NCI-H510A (cell line): Measurements from ENCODE around the gene XPOT.
"Not testable (repeated sequence)": the region's sequence is repeated elsewhere in the genome, so short reads cannot be mapped to it uniquely, and the experiment has no call there.

ENCODE experiments used
- DNase-seq: peaks from one replicate; lab custom pipeline; 2025; lab: John Stamatoyannopoulos, UW

XPOT gene, protein sequence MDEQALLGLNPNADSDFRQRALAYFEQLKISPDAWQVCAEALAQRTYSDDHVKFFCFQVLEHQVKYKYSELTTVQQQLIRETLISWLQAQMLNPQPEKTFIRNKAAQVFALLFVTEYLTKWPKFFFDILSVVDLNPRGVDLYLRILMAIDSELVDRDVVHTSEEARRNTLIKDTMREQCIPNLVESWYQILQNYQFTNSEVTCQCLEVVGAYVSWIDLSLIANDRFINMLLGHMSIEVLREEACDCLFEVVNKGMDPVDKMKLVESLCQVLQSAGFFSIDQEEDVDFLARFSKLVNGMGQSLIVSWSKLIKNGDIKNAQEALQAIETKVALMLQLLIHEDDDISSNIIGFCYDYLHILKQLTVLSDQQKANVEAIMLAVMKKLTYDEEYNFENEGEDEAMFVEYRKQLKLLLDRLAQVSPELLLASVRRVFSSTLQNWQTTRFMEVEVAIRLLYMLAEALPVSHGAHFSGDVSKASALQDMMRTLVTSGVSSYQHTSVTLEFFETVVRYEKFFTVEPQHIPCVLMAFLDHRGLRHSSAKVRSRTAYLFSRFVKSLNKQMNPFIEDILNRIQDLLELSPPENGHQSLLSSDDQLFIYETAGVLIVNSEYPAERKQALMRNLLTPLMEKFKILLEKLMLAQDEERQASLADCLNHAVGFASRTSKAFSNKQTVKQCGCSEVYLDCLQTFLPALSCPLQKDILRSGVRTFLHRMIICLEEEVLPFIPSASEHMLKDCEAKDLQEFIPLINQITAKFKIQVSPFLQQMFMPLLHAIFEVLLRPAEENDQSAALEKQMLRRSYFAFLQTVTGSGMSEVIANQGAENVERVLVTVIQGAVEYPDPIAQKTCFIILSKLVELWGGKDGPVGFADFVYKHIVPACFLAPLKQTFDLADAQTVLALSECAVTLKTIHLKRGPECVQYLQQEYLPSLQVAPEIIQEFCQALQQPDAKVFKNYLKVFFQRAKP

DNA sequence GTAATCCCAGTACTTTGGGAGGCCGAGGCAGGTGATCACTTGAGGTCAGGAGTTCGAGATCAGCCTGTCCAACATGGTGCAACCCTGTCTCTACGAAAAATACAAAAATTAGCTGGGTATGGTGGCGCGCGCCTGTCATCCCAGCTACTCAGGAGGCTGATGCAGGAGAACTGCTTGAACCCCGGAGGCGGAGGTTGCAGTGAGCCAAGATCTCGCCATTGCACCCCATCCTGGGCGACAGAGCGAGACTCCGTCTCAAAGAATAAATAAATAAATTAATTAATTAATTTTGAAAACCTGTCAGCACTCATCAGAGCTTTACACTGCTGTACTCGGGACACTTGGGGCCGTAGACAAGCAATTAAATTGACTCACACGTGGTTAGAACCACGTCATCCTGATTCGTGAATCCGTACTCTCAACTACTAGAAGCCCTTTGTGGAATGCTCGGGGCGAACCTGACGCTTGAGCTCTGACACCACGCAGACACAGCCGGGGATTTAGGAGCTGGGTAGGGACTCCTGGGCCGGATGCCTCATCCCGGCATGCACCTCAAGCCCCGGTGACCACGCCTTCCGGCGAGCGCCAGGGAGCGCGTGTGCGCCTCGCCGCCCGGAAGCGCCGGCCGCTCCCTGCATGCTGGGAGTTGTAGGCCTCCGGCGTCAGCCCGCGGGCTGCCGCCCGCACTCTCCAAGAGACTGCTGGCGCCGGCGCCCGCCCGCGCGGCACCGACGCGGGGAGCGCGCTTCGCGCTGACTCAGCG, at the start of gene XPOT:
XPOT (plus strand) TSS at position 686 of the 763 bp plus-strand sequence. CDS start 5,644 bp downstream, outside the sequence.
- DNase-seq: peak; percentile 98

DNA sequence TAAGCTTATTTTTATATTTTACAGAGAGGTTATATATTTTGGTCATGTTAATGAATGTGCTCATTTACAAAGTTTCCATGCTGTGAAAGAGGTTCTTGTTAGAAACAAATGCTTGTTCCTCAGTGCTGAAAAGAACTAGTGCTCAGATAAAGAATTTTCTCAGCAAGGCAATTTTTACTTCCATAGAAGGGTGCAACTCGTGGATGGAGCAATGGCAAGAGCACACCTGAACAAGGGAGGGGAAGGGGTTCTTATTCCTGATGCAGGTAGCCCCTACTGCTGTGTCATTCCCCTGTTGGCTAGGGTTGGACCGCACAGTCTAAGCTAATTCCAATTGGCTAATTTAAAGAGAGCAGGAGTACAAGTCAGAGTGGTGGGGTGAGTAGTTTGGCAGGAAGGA, 48.0 kb upstream of the XPOT start:
- not testable (repeated sequence) for DNase-seq

DNA sequence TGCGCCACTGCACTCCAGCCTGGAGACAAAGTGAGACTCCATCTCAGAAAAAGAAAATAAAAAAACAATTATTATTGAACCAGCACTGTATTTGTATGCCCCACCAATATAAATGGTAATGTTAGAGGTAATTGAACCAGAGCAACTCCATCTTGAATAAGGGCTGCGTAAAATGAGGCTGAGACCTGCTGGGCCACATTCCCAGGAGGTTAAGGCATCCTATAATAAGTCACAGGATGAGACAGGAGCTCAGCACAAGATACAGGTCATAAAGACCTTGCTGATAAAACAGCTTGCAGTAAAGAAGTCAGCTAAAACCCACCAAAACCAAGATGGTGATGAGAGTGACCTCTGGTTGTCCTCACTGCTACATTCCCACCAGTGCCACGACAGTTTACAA, 43.0 kb upstream of the XPOT start:
- not testable (repeated sequence) for DNase-seq

DNA sequence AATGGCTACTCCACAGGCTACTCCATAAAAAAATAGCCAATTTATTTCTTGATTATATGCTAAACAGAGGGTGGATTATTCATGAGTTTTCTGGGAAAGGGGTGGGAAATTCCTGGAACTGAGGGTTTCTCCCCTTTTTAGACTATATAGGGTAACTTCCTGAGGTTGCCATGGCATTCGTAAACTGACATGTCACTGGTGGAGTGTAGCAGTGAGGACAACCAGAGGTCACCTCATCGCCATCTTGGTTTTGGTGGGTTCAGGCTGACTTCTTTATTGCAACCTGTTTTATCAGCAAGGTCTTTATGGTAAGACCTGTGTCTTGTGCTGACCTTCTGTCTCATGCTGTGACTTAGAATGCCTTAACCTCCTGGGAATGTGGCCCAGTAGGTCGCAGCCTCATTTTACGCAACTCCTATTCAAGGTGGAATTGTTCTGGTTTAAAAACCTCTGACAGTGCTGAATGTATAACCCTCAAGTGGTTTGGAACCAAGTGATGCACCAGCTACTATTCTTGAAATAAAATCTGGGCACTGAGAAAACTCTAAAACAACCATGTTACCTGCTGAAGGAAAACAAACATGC, 41.4 kb upstream of the XPOT start:
- DNase-seq: no peak

DNA sequence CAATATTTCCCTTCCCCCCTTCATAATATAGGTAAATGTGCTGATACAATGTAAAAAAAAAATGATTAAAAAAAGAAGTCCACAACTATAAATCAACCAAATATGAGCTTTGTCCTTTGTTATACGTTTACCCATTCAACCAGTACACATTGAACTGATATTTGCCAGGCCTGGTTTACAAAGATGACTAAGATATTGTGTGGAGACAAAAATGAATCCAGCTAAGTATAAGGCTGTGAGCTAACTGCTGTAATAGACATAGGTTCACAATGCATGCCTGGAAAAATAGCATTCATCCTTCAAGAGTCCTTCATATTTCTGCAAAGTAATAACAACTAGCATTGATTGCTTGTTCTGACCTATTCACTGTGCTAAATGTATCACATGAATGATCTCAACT, 20.5 kb upstream of the XPOT start:
- DNase-seq: no peak

DNA sequence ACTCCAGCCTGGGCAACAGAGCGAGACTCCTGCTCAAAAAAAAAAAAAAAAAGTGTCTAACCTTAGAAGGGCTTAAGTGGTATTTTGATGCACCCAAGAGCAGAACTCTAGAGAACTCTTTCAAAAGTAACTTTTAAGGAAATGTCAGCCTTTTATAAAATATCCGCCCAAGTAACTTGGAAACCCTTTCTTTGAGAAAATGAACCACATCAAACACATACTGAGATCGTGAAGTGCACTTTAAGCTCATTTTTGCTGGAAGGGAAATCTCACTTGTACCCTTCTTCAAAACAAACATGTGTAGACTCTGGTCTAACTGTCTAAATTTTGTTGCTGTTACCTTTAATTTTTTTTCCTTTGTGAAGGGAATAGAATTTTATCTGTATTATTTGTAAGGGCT, 19.2 kb upstream of the XPOT start:
- DNase-seq: no peak

DNA sequence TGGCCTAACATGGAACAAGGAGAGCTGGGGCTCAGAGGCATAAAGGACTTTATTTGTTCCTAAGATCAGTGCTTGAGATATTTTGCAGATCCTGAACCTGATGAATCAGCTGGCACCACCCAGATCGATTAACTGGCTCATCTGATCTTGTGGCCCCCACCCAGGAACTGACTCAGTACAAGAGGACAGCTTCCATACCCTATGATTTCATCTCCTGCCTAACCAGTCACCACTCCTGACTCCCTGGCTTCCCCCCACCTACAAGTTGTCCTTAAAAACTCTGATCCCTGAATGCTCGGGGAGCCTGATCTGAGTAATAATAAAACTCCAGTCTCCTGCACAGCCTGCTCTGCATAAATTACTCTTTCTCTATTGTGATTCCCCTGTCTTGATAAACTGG, 18.7 kb upstream of the XPOT start:
- DNase-seq: no peak

DNA sequence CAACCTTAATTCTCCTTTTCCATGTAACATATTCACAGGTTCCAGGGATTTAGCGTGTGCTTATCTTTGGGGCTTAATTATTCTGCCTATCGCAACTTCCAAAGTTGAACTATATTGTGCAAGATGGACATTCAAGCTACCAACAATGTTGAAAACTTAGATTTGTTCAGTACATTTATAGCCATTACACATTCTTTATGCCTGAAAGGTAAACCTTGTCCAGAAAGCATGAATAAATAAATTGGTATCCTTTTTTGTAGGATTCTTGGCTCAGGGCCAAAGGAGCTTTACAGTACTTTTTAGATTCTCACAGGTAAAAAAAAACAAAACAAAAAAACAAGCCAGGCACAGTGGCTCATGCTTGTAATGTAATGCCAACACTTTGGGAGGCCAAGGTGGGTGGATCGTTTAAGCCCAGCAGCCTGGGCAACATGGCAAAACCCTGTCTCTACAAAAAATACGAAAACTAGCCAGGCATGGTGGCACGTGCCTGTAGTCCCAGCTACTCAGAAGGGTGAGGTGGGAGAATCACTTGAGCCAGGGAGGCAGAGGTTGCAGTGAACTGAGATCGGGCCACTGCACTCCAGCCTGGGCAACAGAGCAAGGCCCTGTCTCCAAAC, 16.9 kb upstream of the XPOT start:
- DNase-seq: no peak

DNA sequence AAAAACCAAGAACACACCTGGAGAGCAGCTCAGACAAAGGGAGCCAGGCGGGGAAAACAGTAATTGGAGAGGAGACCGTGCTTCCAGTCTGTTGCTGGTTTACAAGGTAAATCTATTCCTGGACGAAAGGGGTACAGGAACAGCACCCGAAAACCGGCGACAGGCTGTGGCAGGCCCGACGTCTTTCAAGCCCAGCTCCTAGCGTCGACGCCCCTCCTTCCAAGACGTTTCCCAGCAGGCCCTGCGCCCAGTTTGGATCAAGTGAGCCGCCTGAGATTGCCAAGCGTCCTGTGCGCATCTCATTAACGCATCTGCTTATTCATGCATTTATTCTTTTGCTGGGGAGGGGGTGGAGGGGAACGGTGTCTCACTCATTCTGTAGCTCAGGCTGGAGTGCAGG, 15.0 kb upstream of the XPOT start:
- DNase-seq: peak; percentile 55

DNA sequence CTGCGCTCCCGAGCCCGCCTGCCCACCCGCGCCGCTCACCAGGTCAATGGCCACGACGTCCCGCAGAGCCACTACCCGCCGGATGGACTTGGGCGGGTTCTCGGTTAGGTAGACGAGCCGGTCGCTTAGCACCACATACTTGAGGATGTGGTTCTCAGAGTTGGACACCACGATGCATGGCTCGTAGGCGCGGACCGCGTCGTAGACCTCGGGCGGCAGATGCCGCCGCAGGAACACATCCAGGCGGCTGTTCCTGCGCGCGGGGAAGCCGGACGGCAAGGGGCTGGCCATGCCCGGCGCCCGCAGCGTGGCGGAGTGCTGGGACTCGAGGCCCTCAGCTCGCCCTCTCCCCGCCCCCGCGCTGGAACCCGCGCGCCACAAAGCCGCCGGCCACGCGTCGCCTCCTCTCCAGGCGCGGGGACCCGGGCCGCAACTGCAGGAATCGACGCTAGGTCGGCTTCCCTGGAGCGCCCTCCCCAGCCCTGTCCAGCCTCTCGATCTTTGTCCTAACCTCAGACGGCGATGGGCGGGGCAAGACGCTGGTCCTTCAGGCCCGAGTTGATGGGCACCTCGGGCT, 13.8 kb upstream of the XPOT start, which contains the start of gene C12orf56:
C12orf56 (minus strand) TSS at position 484 of the 577 bp plus-strand sequence; CDS start at position 291, 193 bp downstream.
- DNase-seq: peak; percentile 69

DNA sequence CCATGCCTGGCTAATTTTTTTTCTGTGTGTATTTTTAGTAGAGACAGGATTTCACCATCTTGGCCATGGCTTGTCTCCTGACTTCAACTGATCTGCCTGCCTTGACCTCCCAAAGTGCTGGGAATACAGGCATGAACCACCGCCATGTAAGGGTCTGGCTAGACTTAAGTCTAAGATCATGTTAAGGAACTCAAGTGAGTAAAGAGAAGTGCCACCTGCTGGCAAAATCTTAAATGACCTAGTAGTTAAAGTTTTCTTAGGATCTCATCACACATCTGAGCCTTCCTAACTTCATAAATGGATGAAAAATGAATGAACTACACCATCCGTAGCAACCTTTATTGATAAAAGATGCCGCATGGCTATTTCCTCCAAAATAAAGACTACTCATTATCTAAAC, 12.0 kb upstream of the XPOT start:
- DNase-seq: no peak

DNA sequence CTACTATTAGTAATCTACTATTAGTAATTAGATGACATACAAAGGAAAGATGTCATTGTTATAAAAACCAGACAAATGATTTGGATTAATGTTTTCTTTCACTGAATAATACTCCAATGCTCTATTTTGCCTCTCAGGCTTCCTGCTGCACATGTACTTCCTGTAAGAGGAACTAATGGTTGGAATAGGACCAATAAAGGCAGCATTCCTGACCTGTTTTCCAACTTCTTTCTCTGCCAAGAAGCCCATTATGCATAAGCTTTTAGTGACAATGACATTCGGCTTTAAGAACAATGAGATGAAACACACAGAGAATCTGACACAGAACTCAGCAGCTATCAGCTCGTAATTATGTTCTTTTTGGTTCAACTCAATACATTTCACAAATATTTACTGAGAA, 8.5 kb upstream of the XPOT start:
- no peak for DNase-seq

DNA sequence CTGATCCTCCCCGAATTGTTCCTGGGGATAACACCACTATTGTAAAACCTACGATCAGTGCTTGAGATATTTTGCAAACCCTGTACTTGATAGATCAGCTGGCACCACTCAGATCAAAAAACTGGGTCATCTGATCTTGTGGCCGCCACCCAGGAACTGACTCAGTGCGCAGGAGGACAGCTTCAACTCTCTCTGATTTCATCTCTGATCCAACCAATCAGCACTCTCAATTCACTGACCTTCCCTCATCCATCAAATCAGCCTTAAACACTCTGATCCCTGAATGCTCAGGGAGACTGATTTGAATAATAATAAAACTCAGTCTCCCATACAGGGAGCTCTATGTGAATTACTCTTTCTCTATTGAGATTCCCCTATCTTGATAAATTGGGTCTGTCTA, 4.2 kb upstream of the XPOT start:
- no peak for DNase-seq

DNA sequence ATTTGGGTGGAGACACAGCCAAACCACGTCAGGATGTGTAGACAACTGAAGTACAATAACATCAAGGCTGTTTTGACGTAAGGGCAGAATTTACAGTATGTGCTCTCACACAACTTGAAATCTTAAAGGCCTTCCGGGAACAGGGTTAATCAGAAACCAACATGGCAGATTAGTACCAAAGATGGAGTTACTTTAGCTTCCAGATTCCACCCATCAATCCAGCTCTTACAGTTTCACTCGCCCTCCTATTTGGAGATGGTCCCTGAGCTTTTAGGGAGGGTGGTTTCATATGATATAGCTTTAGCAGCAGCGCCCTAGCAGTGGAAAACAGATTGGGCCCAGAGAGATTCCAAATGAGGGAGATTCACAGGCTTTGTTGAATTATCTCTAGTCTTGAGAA, 2.0 kb upstream of the XPOT start:
- no peak for DNase-seq

DNA sequence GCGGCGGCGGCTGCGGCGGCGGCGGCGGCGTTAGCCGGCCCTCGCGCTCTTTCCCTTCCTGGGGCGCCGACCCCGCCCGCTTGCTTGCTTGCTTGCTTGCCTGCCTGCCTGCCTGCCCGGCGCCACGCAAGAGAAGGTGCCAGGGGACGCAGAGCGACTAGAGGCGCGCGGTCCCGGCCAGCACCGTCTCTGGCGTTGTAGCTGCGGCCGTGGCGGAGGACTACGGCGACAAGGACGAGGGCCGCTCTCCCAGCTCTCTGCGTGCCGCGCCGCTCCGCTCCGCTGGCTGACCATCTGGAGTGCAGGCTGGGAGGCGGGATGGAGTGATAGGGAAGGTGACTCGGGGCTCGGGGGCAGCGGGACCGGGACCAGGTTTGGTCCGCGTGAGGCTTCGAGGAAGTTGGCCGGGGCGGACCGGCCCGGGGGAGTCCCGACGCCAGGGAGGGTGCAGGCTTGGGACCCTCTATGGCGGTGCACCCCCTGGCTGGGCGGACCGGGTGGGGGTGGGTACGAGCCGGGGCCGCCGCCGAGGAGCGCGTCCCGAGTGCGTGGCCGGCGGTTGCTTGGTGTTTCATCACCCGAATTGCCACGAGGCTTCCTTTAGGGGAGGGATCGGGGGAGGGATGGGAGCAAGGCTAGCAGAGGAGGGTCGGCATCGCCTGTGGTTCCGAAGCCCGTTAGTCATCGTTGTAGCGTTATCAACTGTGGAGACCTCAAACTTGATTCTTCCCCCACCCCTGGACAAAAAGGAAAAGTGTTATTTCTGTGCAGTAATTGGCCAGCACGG, 471 bp downstream of the XPOT start:
- peak; percentile 45 for DNase-seq

DNA sequence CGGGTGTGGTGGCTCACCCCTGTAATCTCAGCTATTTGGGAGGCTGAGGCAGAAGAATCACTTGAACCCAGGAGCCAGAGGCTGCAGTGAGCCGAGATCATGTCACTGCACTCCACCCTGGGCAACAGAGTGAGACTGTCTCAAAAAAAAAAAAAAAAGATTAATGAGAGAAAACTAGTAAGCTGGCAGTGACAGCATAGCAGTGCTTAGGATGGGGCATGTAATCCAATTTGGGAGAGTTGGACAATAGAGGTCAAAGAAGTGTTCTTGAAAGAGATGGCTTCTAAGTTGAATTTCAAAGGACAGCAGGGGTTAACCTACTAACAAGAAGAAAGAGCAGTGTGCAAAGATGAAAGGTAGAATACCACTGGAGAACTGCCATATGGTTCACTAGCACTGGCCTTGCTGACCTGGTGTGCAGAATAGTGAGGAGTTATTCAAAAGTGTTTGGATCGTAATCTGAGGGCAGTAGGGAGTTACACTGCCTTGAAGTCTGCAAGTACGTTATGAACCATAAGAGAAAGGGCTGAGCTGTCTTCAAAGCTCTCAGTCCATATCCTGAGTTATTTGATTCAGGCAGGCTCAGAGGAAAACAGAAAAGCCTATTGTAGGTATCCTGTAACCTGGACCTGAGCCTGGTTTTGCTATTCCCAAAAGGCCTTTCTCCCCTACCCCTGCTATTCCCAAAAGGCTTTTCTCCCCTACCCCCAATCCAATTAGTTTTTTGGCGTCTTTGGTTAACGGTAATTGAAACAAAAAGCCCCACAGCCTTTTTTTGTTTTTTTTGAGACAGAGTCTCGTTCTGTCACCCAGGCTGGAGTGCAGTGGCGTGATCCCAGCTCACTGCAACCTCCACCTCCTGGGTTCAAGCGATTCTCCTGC, 3.4 kb downstream of the XPOT start:
- no peak for DNase-seq

DNA sequence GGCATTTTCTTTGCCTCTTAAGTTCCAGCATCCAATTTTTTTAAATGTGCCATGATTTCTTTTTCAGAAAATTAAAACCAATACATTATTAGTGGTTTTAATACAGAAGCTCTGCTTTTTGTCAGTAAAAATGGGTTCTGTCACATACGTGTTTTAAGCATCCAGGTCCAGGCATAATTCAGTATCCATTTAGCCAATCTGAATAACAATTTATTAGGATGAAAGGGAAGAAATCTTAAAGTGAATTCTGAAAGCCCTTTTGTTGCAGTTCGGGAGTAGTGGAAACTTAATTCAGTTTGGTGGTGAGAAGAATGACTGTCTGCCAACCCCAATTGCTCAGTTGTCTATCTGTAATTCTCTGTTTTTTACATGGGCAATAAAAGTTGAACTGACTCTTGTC, 7.2 kb downstream of the XPOT start:
- DNase-seq: no peak

DNA sequence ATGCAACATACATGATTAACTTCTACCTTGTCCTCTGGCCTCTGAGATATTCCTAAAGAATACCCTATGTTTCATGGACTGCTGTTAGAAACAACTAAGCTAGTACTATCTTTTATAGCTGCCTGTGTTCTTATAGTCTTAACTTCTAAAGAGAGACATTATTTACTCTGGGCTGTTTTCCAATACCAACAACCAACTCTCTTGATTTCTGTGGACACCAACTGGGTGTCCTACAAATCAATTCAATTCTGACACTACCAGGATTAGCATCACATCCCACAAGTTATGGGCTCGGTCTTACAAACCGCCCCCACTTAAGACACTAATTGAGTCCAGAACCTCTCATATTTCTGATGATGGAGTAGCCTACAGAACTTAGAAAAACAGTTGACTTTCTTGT, 8.3 kb downstream of the XPOT start:
- DNase-seq: no peak

DNA sequence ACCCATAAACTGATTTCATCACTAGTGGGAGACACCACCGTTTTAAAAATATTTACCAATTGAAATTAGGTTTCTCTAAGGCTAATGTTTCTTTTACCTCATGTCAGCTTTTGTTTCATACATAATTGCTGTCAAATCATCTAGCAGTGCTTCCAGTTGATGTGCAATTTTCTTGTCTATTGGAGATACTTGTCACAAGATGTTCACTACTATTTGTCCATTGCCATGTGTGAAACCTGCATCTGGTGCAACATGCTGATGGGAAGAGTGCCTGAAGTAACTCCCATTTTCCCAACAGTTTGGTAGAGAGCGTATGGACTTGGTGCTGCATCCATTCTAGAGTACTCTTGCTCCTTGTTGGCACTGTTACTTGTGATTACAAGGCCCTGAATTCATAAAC, 9.7 kb downstream of the XPOT start:
- no peak for DNase-seq
